ENCODE measurements around the gene CFAP46.

The CFAP46 gene

GRCh38 chr10:132909491-132910071 lies 32.8 kb downstream of the CFAP46 start:
- Histone ChIP-seq H3K27me3 (ENCODE audit: insufficient read depth, low read depth, severe bottlenecking) (no peaks in the 10 kb centered on the region), H3K36me3 (no peaks in the 10 kb centered on the region), H3K27ac (no peak overlapping the region), H3K9me3 (ENCODE audit: severe bottlenecking) (no peaks in the 10 kb centered on the region), H3K4me3 (ENCODE audit: low read depth, low read length) (no peak overlapping the region)
- no peak for TF ChIP-seq CTCF (IDR thresholded peaks at IDR 0.05; ENCODE audit: low read depth, low read length)
- peak; percentile 3 for DNase-seq

GRCh38 chr10:132908621-132909295 lies 33.6 kb downstream of the CFAP46 start:
- H3K4me3 ChIP-seq (ENCODE audit: low read depth, low read length): no peak overlapping the region
- H3K27me3 ChIP-seq (ENCODE audit: insufficient read depth, low read depth, severe bottlenecking): no peaks in the 10 kb centered on the region
- no peaks in the 10 kb centered on the region for H3K9me3 ChIP-seq (ENCODE audit: severe bottlenecking)
- no peak overlapping the region for H3K27ac ChIP-seq
- no peak for TF ChIP-seq CTCF (IDR thresholded peaks at IDR 0.05; ENCODE audit: low read depth, low read length)
- H3K36me3 ChIP-seq: no peaks in the 10 kb centered on the region
- no peak for DNase-seq

- Histone ChIP-seq H3K27me3 (ENCODE audit: insufficient read depth, low read depth, severe bottlenecking) (no peaks in the 10 kb centered on the region), H3K4me3 (ENCODE audit: low read depth, low read length) (no peak overlapping the region), H3K9me3 (ENCODE audit: severe bottlenecking) (no peaks in the 10 kb centered on the region), H3K27ac (no peak overlapping the region), H3K36me3 (no peaks in the 10 kb centered on the region)
- TF ChIP-seq CTCF (IDR thresholded peaks at IDR 0.05; ENCODE audit: low read depth, low read length): no peak
- DNase-seq: no peak
Measured at GRCh38 chr10:132907821-132908620, 34.3 kb downstream of the CFAP46 start.

GRCh38 chr10:132906836-132907235 lies 35.5 kb downstream of the CFAP46 start:
- Histone ChIP-seq H3K36me3 (no peaks in the 10 kb centered on the region), H3K4me3 (ENCODE audit: low read depth, low read length) (no peak overlapping the region), H3K9me3 (ENCODE audit: severe bottlenecking) (no peaks in the 10 kb centered on the region), H3K27ac (no peak overlapping the region), H3K27me3 (ENCODE audit: insufficient read depth, low read depth, severe bottlenecking) (no peaks in the 10 kb centered on the region)
- no peak for DNase-seq
- no peak for TF ChIP-seq CTCF (IDR thresholded peaks at IDR 0.05; ENCODE audit: low read depth, low read length)

GRCh38 chr10:132906106-132906505 lies 36.3 kb downstream of the CFAP46 start:
- peaks cover under 1% of the 10 kb centered on the region for H3K9me3 ChIP-seq (ENCODE audit: severe bottlenecking)
- no peak for TF ChIP-seq CTCF (IDR thresholded peaks at IDR 0.05; ENCODE audit: low read depth, low read length)
- no peak for DNase-seq
- no peaks in the 10 kb centered on the region for H3K27me3 ChIP-seq (ENCODE audit: insufficient read depth, low read depth, severe bottlenecking)
- H3K4me3 ChIP-seq (ENCODE audit: low read depth, low read length): no peak overlapping the region
- no peaks in the 10 kb centered on the region for H3K36me3 ChIP-seq
- H3K27ac ChIP-seq: no peak overlapping the region
